GM12878 (cell line): ENCODE results near the gene ZNF735. TPM values are rescaled to one million over a fixed set of nuclear protein-coding genes. Genes with fewer than 3 reads are reported as not detected.

ENCODE experiments used
- ATAC-seq: fragments of 200-7000 bp; cut with Tn5 transposase; 3 replicates; pipeline ENCODE4 v1.9.1; 2020; ENCODE audit warnings: mild to moderate bottlenecking, moderate library complexity
- BruUV-seq: library from RNA; stranded (reverse); fragments of 400-500 nt; replicated peaks from 2 replicates; lab custom pipeline; 2021; lab: Mats Ljungman, UMichigan
- CTCF ChIA-PET: fragments of 300-600 bp; sonication (Branson Sonifier 250); formaldehyde crosslinking; extraction: SDS; loops from one replicate; lab custom pipeline; 2021; ENCODE audit warnings: inconsistent platforms; lab: Yijun Ruan, JAX
- POLR2A ChIA-PET: fragments of 350-600 bp; formaldehyde crosslinking; extraction: SDS; loops from one replicate; lab custom pipeline; 2021; ENCODE audit warnings: inconsistent platforms; lab: Charles Lee
- RAD21 ChIA-PET: fragments of 300-600 bp; sonication (Branson Sonifier 250); formaldehyde crosslinking; loops from one replicate; lab custom pipeline; 2023; ENCODE audit warnings: antibody characterized with exemption; ENCODE audit not compliant: unreplicated experiment; lab: Charles Lee
- SMC1A ChIA-PET: fragments of 300-600 bp; sonication (Branson Sonifier 250); formaldehyde crosslinking; loops from one replicate; lab custom pipeline; 2023; ENCODE audit not compliant: unreplicated experiment, uncharacterized antibody; lab: Charles Lee
- DNase-seq: peaks from one replicate; pipeline ENCODE4 v3.0.0-alpha.2; 2011; ENCODE audit warnings: low read depth, low spot score
- FAIRE-seq: peaks from 3 replicates; lab custom pipeline; 2011; peaks lifted over from hg19 to GRCh38; lab: Jason Lieb, UNC
- H2AFZ ChIP-seq: 2 replicates; pipeline ENCODE4 v1.6.0; 2011; ENCODE audit warnings: low read depth, low read length, control low read depth; ENCODE audit not compliant: control insufficient read depth
- H3K27ac ChIP-seq: 2 replicates; pipeline ENCODE4 v1.5.1; 2011; ENCODE audit warnings: control low read depth; ENCODE audit not compliant: control insufficient read depth, insufficient read depth
- H3K27me3 ChIP-seq, 2 experiments: replicated peaks in 1 of 2; 2 replicates each; pipeline versions ENCODE4 v1.6.0 to v1.6.1; 2011; ENCODE audit warnings: low read length in 1 of 2; ENCODE audit not compliant: control insufficient read depth in 2 of 2, insufficient read depth in 2 of 2
- H3K36me3 ChIP-seq, 2 experiments: 2 replicates each; pipeline ENCODE4 v1.5.1; 2011; ENCODE audit warnings: low read length in 1 of 2; ENCODE audit not compliant: control insufficient read depth in 2 of 2, insufficient read depth in 2 of 2
- H3K4me1 ChIP-seq: 2 replicates; pipeline ENCODE4 v1.6.1; 2011; ENCODE audit warnings: mild to moderate bottlenecking, low read length, moderate library complexity, mixed read lengths; ENCODE audit not compliant: control insufficient read depth, insufficient read depth
- H3K4me2 ChIP-seq: 2 replicates; pipeline ENCODE4 v1.6.0; 2011; ENCODE audit warnings: control low read depth; ENCODE audit not compliant: control insufficient read depth, insufficient read depth
- H3K4me3 ChIP-seq: fragments of 200-600 bp; sonication (generic); 2 replicates; pipeline ENCODE4 v1.5.1; 2016
- H3K79me2 ChIP-seq: 2 replicates; pipeline ENCODE4 v1.6.0; 2011; ENCODE audit warnings: low read length; ENCODE audit not compliant: control insufficient read depth, insufficient read depth
- H3K9ac ChIP-seq: 2 replicates; pipeline ENCODE4 v1.8.0; 2011; ENCODE audit warnings: low read length, control low read depth, mixed read lengths; ENCODE audit not compliant: control insufficient read depth, insufficient read depth
- H3K9me3 ChIP-seq: replicated peaks from 3 replicates; pipeline ENCODE4 v1.5.1; 2011; ENCODE audit warnings: mild to moderate bottlenecking, low read length; ENCODE audit not compliant: control insufficient read depth, insufficient read depth
- H4K20me1 ChIP-seq: 2 replicates; pipeline ENCODE4 v1.6.0; 2011; ENCODE audit not compliant: control insufficient read depth, insufficient read depth
- ATF7 ChIP-seq: fragments of 450-650 bp; IDR thresholded peaks from 2 replicates; pipeline ENCODE4 v1.6.1; 2016; ENCODE audit warnings: low read depth, mild to moderate bottlenecking
- CREB1 ChIP-seq: IDR thresholded peaks from 2 replicates; pipeline ENCODE4 v1.6.1; 2012; ENCODE audit warnings: low read depth, mild to moderate bottlenecking, inconsistent platforms
- JUNB ChIP-seq: IDR thresholded peaks from 2 replicates; pipeline ENCODE4 v1.6.1; 2016; ENCODE audit warnings: antibody characterized with exemption, mild to moderate bottlenecking
- MTA3 ChIP-seq: IDR thresholded peaks from 2 replicates; pipeline ENCODE4 v1.6.1; 2012; ENCODE audit warnings: low read length, inconsistent platforms, borderline replicate concordance
- NFYA ChIP-seq: IDR thresholded peaks from 2 replicates; pipeline ENCODE4 v1.6.1; 2011; ENCODE audit warnings: low read depth, mild to moderate bottlenecking, low read length, improper control_type of control experiment, borderline replicate concordance
- RCOR1 ChIP-seq: conservative IDR thresholded peaks from 2 replicates; pipeline ENCODE4 v1.6.1; 2012; ENCODE audit warnings: low read depth, low read length, improper control_type of control experiment
- SMAD1 ChIP-seq: fragments of 450-650 bp; IDR thresholded peaks from 2 replicates; pipeline ENCODE4 v1.6.1; 2018; ENCODE audit warnings: mild to moderate bottlenecking, low read depth; ENCODE audit not compliant: partially characterized antibody
- SRF ChIP-seq, 2 experiments: IDR thresholded peaks; 2 replicates each; pipeline ENCODE4 v1.6.1; 2011; ENCODE audit warnings: low read depth in 2 of 2, low read length in 2 of 2, mild to moderate bottlenecking in 1 of 2, moderate library complexity in 1 of 2
- ZSCAN29 ChIP-seq: fragments of 450-650 bp; IDR thresholded peaks from 2 replicates; pipeline ENCODE4 v1.6.1; 2017; ENCODE audit warnings: mild to moderate bottlenecking, moderate library complexity
- WGBS: methylation state at CpG from one replicate; pipeline ENCODE4 v1.1.6; 2016; ENCODE audit warnings: low lambda C conversion rate; ENCODE audit not compliant: insufficient replicate concordance, insufficient coverage; ENCODE audit errors: missing lambda C conversion rate; 5-methylcytosine and 5-hydroxymethylcytosine counted together
- in situ Hi-C: fragments of 300-500 bp; cut with MboI; formaldehyde crosslinking; loops from 9 replicates; pipeline ENCODE4 v1.14.3; 2018; ENCODE audit warnings: mixed read lengths
- intact Hi-C: fragments of 100-400 bp; cut with micrococcal nuclease; formaldehyde crosslinking; loops from one replicate; pipeline ENCODE4 v1.14.2; 2022; ENCODE audit not compliant: unreplicated experiment
- polyA plus RNA-seq, 11 experiments: library from polyadenylated mRNA; depleted of rRNA in 4 of 11; unstranded in 6 of 11; stranded (reverse) in 5 of 11; fragments of >200 nt; fragmentation: Nextera tagmentation in 4 of 11; fragmentation: Illumina TruSeq in 1 of 11; extraction: Ambion mirVana in 4 of 11; extraction: Trizol in 1 of 11; gene quantifications; 1 replicate in 1 of 11; 2 replicates in 10 of 11; pipeline versions ENCODE4 v1.2.1 to v1.2.3, GENCODE V29; 2011 to 2016; ENCODE audit warnings: inconsistent platforms in 2 of 11, missing spikeins in 2 of 11, low read depth in 1 of 11
- total RNA-seq, 4 experiments: library from RNA; depleted of rRNA in 3 of 4; stranded (reverse); fragments of >200 nt in 3 of 4; fragmentation: Illumina TruSeq in 1 of 4; extraction: Trizol in 1 of 4; gene quantifications; 2 replicates each; pipeline versions ENCODE4 v1.2.1 to v1.2.3, GENCODE V29; 2013 to 2021
- TF ChIP-seq, protein P1 (sequence below): IDR thresholded peaks from 2 replicates; pipeline ENCODE4 v1.6.1; 2012; ENCODE audit warnings: low read length, inconsistent platforms
- TF ChIP-seq, protein P2 (sequence below): IDR thresholded peaks from 2 replicates; pipeline ENCODE4 v1.6.1; 2011; ENCODE audit warnings: borderline replicate concordance, low read depth, mild to moderate bottlenecking, moderate library complexity, mixed read lengths, low read length; ENCODE audit not compliant: insufficient read depth; ENCODE audit errors: extremely low read length
- TF ChIP-seq, protein P3 (sequence below): fragments of 150-350 bp; IDR thresholded peaks from 2 replicates; pipeline ENCODE4 v1.6.1; 2016; ENCODE audit warnings: low read depth, low read length

ZNF735 gene
- total and polyA plus RNA-seq, 10 of the 15 experiments (the other 5 are each of a cell fraction or from before 2014, with no cell fraction given) = not detected

DNA sequence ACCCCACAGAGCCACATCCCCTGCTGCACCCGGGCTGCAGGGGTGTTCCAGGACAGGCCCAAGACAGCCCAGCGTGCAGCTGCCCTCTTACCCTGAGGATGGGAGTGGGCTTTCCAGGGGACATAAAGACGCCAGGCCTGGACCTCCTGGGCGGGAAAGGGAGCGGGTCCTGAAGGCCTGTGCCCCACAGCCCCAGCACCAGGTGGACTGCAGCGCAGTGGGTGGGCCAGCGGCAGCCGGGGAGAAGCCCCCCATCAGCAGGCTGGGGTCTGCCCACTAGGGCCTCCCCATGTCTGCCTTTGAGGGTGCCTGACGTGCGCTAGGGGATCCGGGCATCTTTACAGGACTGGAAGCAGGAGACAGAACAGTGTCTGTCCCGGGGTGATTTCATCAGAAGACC is 22.6 kb upstream of the ZNF735 start:
- TF ChIP-seq, protein P1, sequence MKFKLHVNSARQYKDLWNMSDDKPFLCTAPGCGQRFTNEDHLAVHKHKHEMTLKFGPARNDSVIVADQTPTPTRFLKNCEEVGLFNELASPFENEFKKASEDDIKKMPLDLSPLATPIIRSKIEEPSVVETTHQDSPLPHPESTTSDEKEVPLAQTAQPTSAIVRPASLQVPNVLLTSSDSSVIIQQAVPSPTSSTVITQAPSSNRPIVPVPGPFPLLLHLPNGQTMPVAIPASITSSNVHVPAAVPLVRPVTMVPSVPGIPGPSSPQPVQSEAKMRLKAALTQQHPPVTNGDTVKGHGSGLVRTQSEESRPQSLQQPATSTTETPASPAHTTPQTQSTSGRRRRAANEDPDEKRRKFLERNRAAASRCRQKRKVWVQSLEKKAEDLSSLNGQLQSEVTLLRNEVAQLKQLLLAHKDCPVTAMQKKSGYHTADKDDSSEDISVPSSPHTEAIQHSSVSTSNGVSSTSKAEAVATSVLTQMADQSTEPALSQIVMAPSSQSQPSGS = no peak
- TF ChIP-seq ATF7 = no peak
- TF ChIP-seq SRF (IDR thresholded peaks at IDR 0.05; ENCODE audit: low read depth in 2 of 2, low read length in 2 of 2) = no peak
- TF ChIP-seq MTA3 = no peak
- TF ChIP-seq, all 136 proteins: peak for 0
- intact Hi-C loops (no loop called here), in situ Hi-C loops (no loop called here)
- no peak for ATAC-seq
- no peaks in the 10 kb centered on the region; the same call in 2 of the 3 replicates for H3K9me3 ChIP-seq
- H3K27ac ChIP-seq = no peak overlapping the region
- BruUV-seq = no TSS peak
- H3K9ac ChIP-seq = no peak overlapping the region
- SMC1A ChIA-PET = no interaction called here
- no peak for FAIRE-seq
- RAD21 ChIA-PET = no interaction called here
- H3K79me2 ChIP-seq = no peaks in the 10 kb centered on the region
- DNase-seq = no peak
- 67% methylated on average over 11 of the region's 12 CpGs for WGBS
- H3K4me1 ChIP-seq = no peaks in the 10 kb centered on the region
- H2AFZ ChIP-seq = no peak overlapping the region
- no peak overlapping the region for H3K4me3 ChIP-seq
- no peaks in the 10 kb centered on the region for H3K27me3 ChIP-seq
- no peaks in the 10 kb centered on the region for H3K36me3 ChIP-seq
- H3K4me2 ChIP-seq = no peak overlapping the region
- H4K20me1 ChIP-seq = no peaks in the 10 kb centered on the region
- POLR2A ChIA-PET = no interaction called here
- CTCF ChIA-PET = no interaction called here

DNA sequence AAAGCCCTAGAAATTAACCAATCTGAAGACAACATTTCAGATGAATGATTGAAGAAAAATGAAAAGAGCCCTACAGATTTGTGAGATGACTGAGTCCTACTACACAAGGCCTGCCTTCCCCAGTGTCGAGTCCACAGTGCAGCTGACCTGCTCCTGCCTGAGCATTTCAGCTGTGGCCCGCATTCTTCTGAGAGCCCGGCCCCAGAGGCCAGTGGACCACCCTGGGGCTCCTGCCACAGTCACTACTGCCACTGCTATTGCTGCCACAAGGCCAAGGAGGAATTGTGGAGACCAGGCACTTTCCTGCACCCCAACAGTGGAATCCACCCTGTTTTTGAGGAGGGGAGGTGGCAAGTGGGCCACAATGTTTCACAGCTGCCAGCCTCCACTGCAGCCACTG is 19.6 kb upstream of the ZNF735 start:
- ChIA-PET RAD21 (no interaction called here), SMC1A (no interaction called here), CTCF (no interaction called here)
- Histone ChIP-seq H3K79me2 (no peaks in the 10 kb centered on the region), H4K20me1 (no peaks in the 10 kb centered on the region), H3K9ac (no peak overlapping the region), H3K4me1 (no peaks in the 10 kb centered on the region)
- FAIRE-seq = no peak
- in situ Hi-C loops = no loop called here
- no peak for ATAC-seq
- 0% methylated on average over 3 of the region's 3 CpGs for WGBS
- TF ChIP-seq JUNB (no peak), CREB1 (no peak), SMAD1 (no peak), ZSCAN29 (no peak), RCOR1 (no peak), NFYA (no peak)
- TF ChIP-seq, protein P2, sequence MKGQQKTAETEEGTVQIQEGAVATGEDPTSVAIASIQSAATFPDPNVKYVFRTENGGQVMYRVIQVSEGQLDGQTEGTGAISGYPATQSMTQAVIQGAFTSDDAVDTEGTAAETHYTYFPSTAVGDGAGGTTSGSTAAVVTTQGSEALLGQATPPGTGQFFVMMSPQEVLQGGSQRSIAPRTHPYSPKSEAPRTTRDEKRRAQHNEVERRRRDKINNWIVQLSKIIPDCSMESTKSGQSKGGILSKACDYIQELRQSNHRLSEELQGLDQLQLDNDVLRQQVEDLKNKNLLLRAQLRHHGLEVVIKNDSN = no peak
- TF ChIP-seq, protein P3, sequence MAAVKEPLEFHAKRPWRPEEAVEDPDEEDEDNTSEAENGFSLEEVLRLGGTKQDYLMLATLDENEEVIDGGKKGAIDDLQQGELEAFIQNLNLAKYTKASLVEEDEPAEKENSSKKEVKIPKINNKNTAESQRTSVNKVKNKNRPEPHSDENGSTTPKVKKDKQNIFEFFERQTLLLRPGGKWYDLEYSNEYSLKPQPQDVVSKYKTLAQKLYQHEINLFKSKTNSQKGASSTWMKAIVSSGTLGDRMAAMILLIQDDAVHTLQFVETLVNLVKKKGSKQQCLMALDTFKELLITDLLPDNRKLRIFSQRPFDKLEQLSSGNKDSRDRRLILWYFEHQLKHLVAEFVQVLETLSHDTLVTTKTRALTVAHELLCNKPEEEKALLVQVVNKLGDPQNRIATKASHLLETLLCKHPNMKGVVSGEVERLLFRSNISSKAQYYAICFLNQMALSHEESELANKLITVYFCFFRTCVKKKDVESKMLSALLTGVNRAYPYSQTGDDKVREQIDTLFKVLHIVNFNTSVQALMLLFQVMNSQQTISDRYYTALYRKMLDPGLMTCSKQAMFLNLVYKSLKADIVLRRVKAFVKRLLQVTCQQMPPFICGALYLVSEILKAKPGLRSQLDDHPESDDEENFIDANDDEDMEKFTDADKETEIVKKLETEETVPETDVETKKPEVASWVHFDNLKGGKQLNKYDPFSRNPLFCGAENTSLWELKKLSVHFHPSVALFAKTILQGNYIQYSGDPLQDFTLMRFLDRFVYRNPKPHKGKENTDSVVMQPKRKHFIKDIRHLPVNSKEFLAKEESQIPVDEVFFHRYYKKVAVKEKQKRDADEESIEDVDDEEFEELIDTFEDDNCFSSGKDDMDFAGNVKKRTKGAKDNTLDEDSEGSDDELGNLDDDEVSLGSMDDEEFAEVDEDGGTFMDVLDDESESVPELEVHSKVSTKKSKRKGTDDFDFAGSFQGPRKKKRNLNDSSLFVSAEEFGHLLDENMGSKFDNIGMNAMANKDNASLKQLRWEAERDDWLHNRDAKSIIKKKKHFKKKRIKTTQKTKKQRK = no peak
- TF ChIP-seq, all 136 proteins: peak for 0
- no peak overlapping the region for H3K4me3 ChIP-seq
- DNase-seq = no peak
- H3K27me3 ChIP-seq = no peaks in the 10 kb centered on the region
- no TSS peak for BruUV-seq
- POLR2A ChIA-PET = no interaction called here
- intact Hi-C loops = no loop called here
- no peaks in the 10 kb centered on the region; the same call in 2 of the 3 replicates for H3K9me3 ChIP-seq
- H3K36me3 ChIP-seq = no peaks in the 10 kb centered on the region
- no peak overlapping the region for H2AFZ ChIP-seq
- no peak overlapping the region for H3K4me2 ChIP-seq
- H3K27ac ChIP-seq = no peak overlapping the region
